Measurements from ENCODE around the gene PODXL. TPM values are rescaled to one million over a fixed set of nuclear protein-coding genes. Genes with fewer than 3 reads are reported as not detected.

The PODXL gene
- total RNA-seq, 2 experiments from 2014 or later, result 0.45 to 0.51 TPM

GRCh38 chr7:131524115-131524514, 32.3 kb downstream of the PODXL start:
- H3K9me3 Mint-ChIP-seq, result no peaks in the 10 kb centered on the region
- DNase-seq (no peak), ATAC-seq (no peak)
- TF ChIP-seq CTCF (IDR thresholded peaks at IDR 0.05), result no peak
- H3K4me1 Mint-ChIP-seq (ENCODE audit: low read depth), result peaks cover 15% of the 10 kb centered on the region
- H3K27ac Mint-ChIP-seq, result no peak overlapping the region
- no peaks in the 10 kb centered on the region for H3K36me3 Mint-ChIP-seq (ENCODE audit: low read depth)
- POLR2A ChIA-PET, result no interaction called here
- H3K4me3 Mint-ChIP-seq, result no peak overlapping the region
- intact Hi-C loops (cut with micrococcal nuclease), result no loop called here
- CTCF ChIA-PET, result interaction anchor here (1.5 kb wide), 1 partner anchor 12 kb away, joined by 8 read pairs; no protein-coding TSS in a partner anchor
- H3K27me3 Mint-ChIP-seq, result peaks cover 3% of the 10 kb centered on the region

GRCh38 chr7:131522325-131522930, 34.0 kb downstream of the PODXL start:
- DNase-seq, result no peak

GRCh38 chr7:131521651-131522163, 34.7 kb downstream of the PODXL start:
- POLR2A ChIA-PET, result no interaction called here
- ATAC-seq, result no peak

More at GRCh38 chr7:131522325-131522930, 34.0 kb downstream of the PODXL start:
- ChIA-PET POLR2A (no interaction called here), CTCF (interaction anchor here (1.2 to 1.8 kb wide), 3 partner anchors 9 to 15 kb away, joined by 3 to 8 read pairs (median 7); no protein-coding TSS in a partner anchor)
- H3K9me3 Mint-ChIP-seq, result no peaks in the 10 kb centered on the region
- intact Hi-C loops (cut with micrococcal nuclease), result no loop called here
- peaks cover 13% of the 10 kb centered on the region for H3K4me1 Mint-ChIP-seq (ENCODE audit: low read depth)
- H3K36me3 Mint-ChIP-seq (ENCODE audit: low read depth), result no peaks in the 10 kb centered on the region
- peak overlapping the region; percentile 34 for H3K4me3 Mint-ChIP-seq
- H3K27ac Mint-ChIP-seq, result no peak overlapping the region
- ATAC-seq, result peak; percentile 88
- H3K27me3 Mint-ChIP-seq, result peaks cover 2% of the 10 kb centered on the region
- TF ChIP-seq CTCF (IDR thresholded peaks at IDR 0.05), result no peak

GRCh38 chr7:131518626-131519025, 37.8 kb downstream of the PODXL start:
- ChIA-PET CTCF (interaction anchor here (0.9 kb wide), 1 partner anchor 10 kb away, joined by 3 read pairs; no protein-coding TSS in a partner anchor), POLR2A (no interaction called here)
- TF ChIP-seq CTCF (IDR thresholded peaks at IDR 0.05), result no peak
- Mint-ChIP-seq H3K27me3 (no peaks in the 10 kb centered on the region), H3K9me3 (no peaks in the 10 kb centered on the region), H3K4me1 (ENCODE audit: low read depth) (peaks cover 10% of the 10 kb centered on the region), H3K27ac (no peak overlapping the region), H3K36me3 (ENCODE audit: low read depth) (no peaks in the 10 kb centered on the region), H3K4me3 (no peak overlapping the region)
- DNase-seq (no peak), ATAC-seq (no peak)
- intact Hi-C loops (cut with micrococcal nuclease), result no loop called here

More at GRCh38 chr7:131521651-131522163, 34.7 kb downstream of the PODXL start:
- Mint-ChIP-seq H3K9me3 (no peaks in the 10 kb centered on the region), H3K27ac (no peak overlapping the region), H3K27me3 (no peaks in the 10 kb centered on the region), H3K4me1 (ENCODE audit: low read depth) (peaks cover 10% of the 10 kb centered on the region), H3K4me3 (no peak overlapping the region), H3K36me3 (ENCODE audit: low read depth) (no peaks in the 10 kb centered on the region)
- no peak for DNase-seq
- no peak for TF ChIP-seq CTCF (IDR thresholded peaks at IDR 0.05)
- intact Hi-C loops (cut with micrococcal nuclease), result no loop called here
- CTCF ChIA-PET, result interaction anchor here (1.2 to 1.7 kb wide), 3 partner anchors 8 to 25 kb away, joined by 3 to 8 read pairs (median 7); no protein-coding TSS in a partner anchor
